Left ventricle myocardium inferior (tissue), 1 donor: ENCODE results near the gene PPP6R3. TPM values are rescaled to one million over a fixed set of nuclear protein-coding genes. Genes with fewer than 3 reads are reported as not detected.

Experiments
- DNase-seq: peaks from one replicate; pipeline ENCODE4 v3.0.0-alpha.2; 2020
- H3K27ac ChIP-seq: fragments of 200-600 bp; replicated peaks from 2 replicates; pipeline ENCODE4 v1.8.0; 2021
- H3K27me3 ChIP-seq: fragments of 200-600 bp; 2 replicates; pipeline ENCODE4 v1.8.0; 2021; ENCODE audit warnings: low read depth
- H3K36me3 ChIP-seq: fragments of 200-600 bp; 2 replicates; pipeline ENCODE4 v1.8.0; 2021
- H3K4me1 ChIP-seq: fragments of 200-600 bp; 2 replicates; pipeline ENCODE4 v1.8.0; 2021
- H3K4me3 ChIP-seq: fragments of 200-600 bp; 2 replicates; pipeline ENCODE4 v1.8.0; 2021; ENCODE audit warnings: mild to moderate bottlenecking, moderate library complexity
- H3K9me3 ChIP-seq: fragments of 200-600 bp; replicated peaks from 2 replicates; pipeline ENCODE4 v1.8.0; 2021
- CTCF ChIP-seq: fragments of 200-600 bp; IDR thresholded peaks from 2 replicates; pipeline ENCODE4 v1.8.0; 2021; ENCODE audit warnings: antibody characterized with exemption, mild to moderate bottlenecking, borderline replicate concordance
- intact Hi-C: fragments of 100-400 bp; cut with micrococcal nuclease; formaldehyde crosslinking; loops from one replicate; pipeline ENCODE4 v1.11.0; 2022
- total RNA-seq: library from RNA; stranded (reverse); fragmentation: NEBNext Ultra II Directional; extraction: Animal tissue kit (Norgen Biotek cat#: 25700); gene quantifications from one replicate; pipeline ENCODE4 v1.2.1, GENCODE V29; 2021
- donor health status: DM: no; HTN: yes; CAD: no; lungs with severe emphysema.

PPP6R3 gene
- total RNA-seq, 1 donor from 2014 or later, result 78.8 TPM

GRCh38 chr11:68598816-68599653 lies 138.5 kb downstream of the PPP6R3 start:
- TF ChIP-seq CTCF, result no peak
- H3K4me1 ChIP-seq, result peaks cover 7% of the 10 kb centered on the region
- intact Hi-C loops, result no loop called here
- H3K27ac ChIP-seq, result no peak overlapping the region
- H3K27me3 ChIP-seq, result no peaks in the 10 kb centered on the region
- DNase-seq, result no peak
- peaks cover 89% of the 10 kb centered on the region for H3K36me3 ChIP-seq
- no peaks in the 10 kb centered on the region for H3K9me3 ChIP-seq
- H3K4me3 ChIP-seq, result no peak overlapping the region

GRCh38 chr11:68601147-68601546 lies 140.6 kb downstream of the PPP6R3 start:
- Histone ChIP-seq H3K4me3 (no peak overlapping the region), H3K4me1 (peaks cover 7% of the 10 kb centered on the region), H3K9me3 (no peaks in the 10 kb centered on the region), H3K27ac (no peak overlapping the region), H3K36me3 (peaks cover 99% of the 10 kb centered on the region), H3K27me3 (no peaks in the 10 kb centered on the region)
- no peak for DNase-seq
- no peak for TF ChIP-seq CTCF
- intact Hi-C loops, result no loop called here

- intact Hi-C loops, result no loop called here
- TF ChIP-seq CTCF, result no peak
- Histone ChIP-seq H3K27me3 (no peaks in the 10 kb centered on the region), H3K27ac (no peak overlapping the region), H3K36me3 (peaks cover 99% of the 10 kb centered on the region), H3K9me3 (no peaks in the 10 kb centered on the region), H3K4me1 (no peaks in the 10 kb centered on the region), H3K4me3 (no peak overlapping the region)
- no peak for DNase-seq
Observed at GRCh38 chr11:68609761-68610160, 149.2 kb downstream of the PPP6R3 start.

- H3K36me3 ChIP-seq, result peaks cover 99% of the 10 kb centered on the region
- no peak for DNase-seq
- H3K9me3 ChIP-seq, result no peaks in the 10 kb centered on the region
- no peak overlapping the region for H3K4me3 ChIP-seq
- no peaks in the 10 kb centered on the region for H3K4me1 ChIP-seq
- H3K27me3 ChIP-seq, result no peaks in the 10 kb centered on the region
- H3K27ac ChIP-seq, result no peak overlapping the region
- peak; percentile 42 for TF ChIP-seq CTCF
- intact Hi-C loops, result no loop called here
Observed at GRCh38 chr11:68610452-68611116, 150.0 kb downstream of the PPP6R3 start.

- Histone ChIP-seq H3K9me3 (no peaks in the 10 kb centered on the region), H3K36me3 (peaks cover 64% of the 10 kb centered on the region), H3K27ac (no peak overlapping the region), H3K4me3 (no peak overlapping the region), H3K4me1 (no peaks in the 10 kb centered on the region), H3K27me3 (peaks cover 3% of the 10 kb centered on the region)
- DNase-seq, result no peak
- intact Hi-C loops, result no loop called here
- no peak for TF ChIP-seq CTCF
Observed at GRCh38 chr11:68615657-68616056, 155.1 kb downstream of the PPP6R3 start.
